Stimulated activated CD8-positive, alpha-beta memory T cell treated with anti-CD3 and anti-CD28 coated beads, Interleukin-7, amount 100 ng/mL, for 48 hours (primary cell): ENCODE measurements around the gene ZNF333.
"Not testable (repeated sequence)": the region's sequence is repeated elsewhere in the genome, so short reads cannot be mapped to it uniquely, and the experiment has no call there.

Source experiments
- DNase-seq, 2 donors: peaks; one replicate each; pipeline ENCODE4 v3.0.0-alpha.2; 2020; ENCODE audit warnings: low read depth in 1 of 2; ENCODE audit errors: extremely low read depth in 1 of 2

ZNF333 gene

DNA sequence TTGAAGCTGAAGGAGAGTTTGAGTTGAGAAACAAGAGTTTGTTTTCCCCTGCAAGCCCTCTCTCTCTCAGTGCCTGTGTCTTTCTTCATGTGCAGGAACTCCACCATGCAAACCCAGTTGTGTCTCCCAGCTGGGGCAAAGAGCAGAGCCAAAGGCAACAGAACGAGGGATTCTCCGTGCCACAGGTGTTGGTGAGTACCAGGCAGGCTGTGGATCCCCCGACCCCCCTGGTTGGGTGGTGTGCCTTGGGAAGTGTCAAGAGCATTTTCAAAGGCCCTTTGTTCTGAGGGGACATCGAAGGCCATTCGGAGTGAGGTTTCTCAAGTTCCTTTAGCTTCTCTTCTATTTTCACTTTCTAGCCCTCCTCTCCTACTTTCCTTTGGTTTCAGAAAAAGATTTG lies 5.6 kb downstream of the ZNF333 start:
- DNase-seq = no peak

- DNase-seq = no peak
These were observed 9.8 kb downstream of the ZNF333 start for GRCh38 chr19:14699641-14700040.

DNA sequence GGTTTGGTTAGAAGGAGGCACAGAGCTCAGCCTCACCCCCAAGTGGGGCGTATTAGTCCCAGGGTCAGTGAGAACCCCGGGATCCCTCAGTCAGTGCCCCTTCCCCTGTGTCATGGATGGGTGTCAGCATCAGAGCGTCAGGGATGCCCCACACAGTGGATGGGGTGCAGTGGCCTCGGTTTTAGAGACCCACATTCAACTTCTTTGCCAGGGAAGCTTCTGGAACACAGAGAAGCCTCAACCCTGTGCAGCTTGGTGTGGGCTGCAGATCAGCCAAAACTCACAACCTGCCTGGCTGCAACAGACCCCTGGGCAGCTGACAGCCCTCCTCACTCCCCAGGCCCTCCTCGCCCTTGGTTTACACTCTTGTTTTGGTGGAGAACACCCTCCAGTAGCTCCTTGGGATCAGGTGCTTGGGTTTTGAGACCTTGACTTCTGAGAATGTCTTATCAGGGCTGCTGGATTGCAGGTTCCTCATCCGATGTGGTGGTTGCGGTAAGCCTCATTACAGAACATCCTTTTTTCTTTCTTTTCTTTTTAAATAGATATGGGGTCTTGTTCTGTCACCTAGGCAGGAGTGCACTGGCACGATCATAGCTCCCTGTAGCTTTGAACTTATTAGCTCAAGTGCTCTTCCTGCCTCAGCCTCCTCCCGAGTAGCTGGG lies 11.0 kb downstream of the ZNF333 start:
- DNase-seq = no peak

- no peak for DNase-seq
These were observed 14.0 kb downstream of the ZNF333 start for GRCh38 chr19:14703833-14704232.

- no peak for DNase-seq
These were observed 14.6 kb downstream of the ZNF333 start for GRCh38 chr19:14704450-14704849.

- no peak for DNase-seq
These were observed 26.0 kb downstream of the ZNF333 start for GRCh38 chr19:14715841-14716240.

DNA sequence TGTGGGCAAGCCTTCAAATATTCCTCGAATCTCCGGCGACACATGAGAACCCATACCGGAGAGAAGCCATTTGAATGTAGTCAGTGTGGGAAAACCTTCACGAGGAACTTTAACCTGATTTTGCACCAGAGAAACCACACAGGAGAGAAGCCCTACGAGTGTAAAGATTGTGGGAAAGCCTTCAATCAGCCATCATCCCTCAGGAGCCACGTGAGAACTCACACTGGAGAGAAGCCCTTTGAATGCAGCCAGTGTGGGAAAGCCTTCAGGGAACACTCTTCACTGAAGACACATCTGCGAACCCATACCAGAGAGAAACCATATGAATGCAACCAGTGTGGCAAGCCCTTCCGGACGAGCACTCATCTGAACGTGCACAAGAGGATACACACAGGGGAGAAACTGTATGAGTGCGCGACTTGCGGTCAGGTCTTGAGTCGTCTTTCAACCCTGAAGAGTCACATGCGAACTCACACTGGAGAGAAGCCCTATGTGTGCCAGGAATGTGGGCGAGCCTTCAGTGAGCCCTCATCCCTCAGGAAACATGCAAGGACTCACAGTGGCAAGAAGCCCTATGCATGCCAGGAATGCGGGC lies 28.8 kb downstream of the ZNF333 start:
- no peak for DNase-seq

- no peak for DNase-seq
These were observed 29.3 kb downstream of the ZNF333 start for GRCh38 chr19:14719162-14719561.

GRCh38 chr19:14722127-14722526 lies 32.3 kb downstream of the ZNF333 start:
- DNase-seq = no peak

GRCh38 chr19:14728595-14728994 lies 38.7 kb downstream of the ZNF333 start:
- no peak for DNase-seq

DNA sequence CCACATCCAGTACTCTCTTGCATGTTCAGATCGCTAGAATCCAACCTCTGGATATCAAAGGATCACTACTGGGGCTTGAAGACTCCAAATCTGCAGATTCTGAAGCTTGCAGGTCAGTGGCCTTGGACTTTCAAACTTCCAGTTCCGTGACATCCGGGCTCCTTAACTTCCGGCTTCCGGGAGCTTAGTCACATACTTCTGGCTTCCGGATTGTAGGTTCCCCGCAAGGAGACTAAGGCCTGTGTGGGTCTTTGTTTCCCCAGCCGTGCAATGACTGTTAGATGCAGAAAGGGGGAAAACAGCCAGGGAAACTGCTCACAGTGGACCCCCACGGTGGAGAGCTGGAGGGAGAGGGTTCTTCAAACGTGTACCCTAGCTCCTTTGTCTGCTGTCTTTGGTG lies 41.4 kb downstream of the ZNF333 start:
- DNase-seq = no peak

GRCh38 chr19:14732510-14732909 lies 42.7 kb downstream of the ZNF333 start:
- DNase-seq = no peak

DNA sequence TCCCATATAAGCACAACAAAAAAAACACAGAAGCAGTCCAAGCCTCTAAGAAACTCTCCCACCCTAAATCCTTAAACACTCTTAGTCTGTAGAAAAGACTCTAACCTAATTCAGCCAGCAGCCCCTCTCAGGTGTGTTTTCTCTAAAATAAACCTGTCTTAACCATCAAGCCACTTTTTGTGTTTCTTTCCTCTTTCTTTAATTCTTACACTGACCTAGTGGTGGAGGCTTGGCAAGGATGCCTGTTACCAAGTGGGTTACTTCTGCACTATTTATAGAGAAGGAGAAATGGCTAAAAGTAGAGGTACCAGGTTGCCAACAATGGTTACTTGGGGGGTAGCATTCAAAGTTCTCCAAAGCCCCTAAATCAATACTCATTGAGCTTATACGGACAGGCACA lies 43.7 kb downstream of the ZNF333 start:
- DNase-seq = no peak

- DNase-seq = no peak
These were observed 46.1 kb downstream of the ZNF333 start for GRCh38 chr19:14735915-14736314.

DNA sequence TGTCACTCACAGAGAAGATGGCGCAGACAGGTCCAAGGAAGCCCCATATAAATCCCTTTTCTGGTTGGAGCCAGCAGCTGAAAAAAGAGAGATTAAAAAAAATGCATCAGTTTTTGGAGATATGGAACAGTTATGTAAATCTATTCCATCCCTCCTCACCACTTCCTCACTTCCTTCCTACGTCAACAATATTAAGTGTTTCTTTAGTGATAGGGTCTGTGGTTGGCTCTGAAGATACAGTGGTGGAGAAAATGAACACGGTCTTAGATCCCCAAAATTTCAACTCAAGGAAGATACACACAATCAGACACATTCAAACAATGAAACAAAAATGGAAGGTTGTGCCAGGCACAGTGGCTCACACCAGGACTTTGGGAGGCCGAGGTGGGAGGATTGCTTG lies 57.0 kb downstream of the ZNF333 start:
- DNase-seq = no peak

- DNase-seq = no peak
These were observed 58.8 kb downstream of the ZNF333 start for GRCh38 chr19:14748601-14749000.

- DNase-seq = no peak
These were observed 69.0 kb downstream of the ZNF333 start for GRCh38 chr19:14758816-14759215.

GRCh38 chr19:14761607-14762006 lies 71.8 kb downstream of the ZNF333 start:
- DNase-seq = no peak

DNA sequence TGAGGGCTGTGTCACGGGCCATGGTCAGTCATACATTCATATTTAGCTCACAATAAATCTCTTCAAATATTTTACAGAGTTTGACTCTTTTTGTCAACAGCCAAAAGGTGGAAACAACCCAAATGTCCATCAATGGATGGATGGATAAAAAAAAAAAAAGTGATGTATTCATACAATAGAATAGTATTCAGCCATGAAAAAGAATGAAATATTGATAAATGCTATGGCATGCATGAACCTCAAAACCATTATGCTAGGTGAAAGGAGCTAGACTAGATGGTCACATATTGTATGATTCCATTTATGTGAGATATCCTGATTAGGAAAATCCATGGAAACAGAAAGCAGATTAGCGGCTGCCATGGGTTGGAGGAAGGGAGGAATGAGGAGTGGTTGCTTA lies 72.3 kb downstream of the ZNF333 start:
- no peak for DNase-seq

DNA sequence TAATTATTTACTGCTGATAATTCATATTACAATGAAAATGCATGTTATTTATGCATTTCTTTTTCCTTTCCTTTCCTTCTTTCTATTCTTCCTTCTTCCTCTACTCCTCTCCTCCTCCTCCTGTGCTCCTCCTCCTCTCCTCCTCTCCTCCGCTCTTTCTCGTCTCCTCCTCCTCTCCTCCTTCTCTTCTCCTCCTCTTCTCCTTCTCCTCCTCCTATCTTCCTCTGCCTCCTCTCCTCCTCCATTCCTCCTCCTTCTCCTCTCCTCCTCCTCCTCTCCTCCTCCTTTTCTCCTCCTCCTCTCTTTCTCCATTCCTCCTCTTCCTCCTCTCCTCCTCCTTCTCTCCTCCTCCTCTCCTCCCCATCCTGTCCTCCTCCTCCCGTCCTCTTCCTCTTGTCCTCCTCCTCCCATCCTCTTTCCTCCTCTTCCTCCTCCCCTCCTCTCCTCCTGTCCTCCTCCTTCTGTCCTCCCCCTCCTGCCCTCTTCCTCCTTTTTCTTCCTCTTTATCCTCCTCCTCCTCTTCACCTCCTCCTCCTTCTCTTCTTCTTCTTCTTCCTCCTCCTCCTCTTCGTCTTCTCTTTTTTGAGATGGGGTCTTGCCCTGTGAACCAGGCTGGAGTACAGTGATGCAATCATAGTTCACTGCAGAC lies 73.8 kb downstream of the ZNF333 start:
- DNase-seq = no peak

- DNase-seq = no peak
These were observed 74.6 kb downstream of the ZNF333 start for GRCh38 chr19:14764401-14764800.

GRCh38 chr19:14765403-14765802 lies 75.6 kb downstream of the ZNF333 start:
- not testable (repeated sequence) for DNase-seq
